ENCODE data around the gene KRTAP5-4. TPM values are rescaled to one million over a fixed set of nuclear protein-coding genes. Genes with fewer than 3 reads are reported as not detected.
A peak's percentile ranks its signal among the peaks of the same experiment; 100 is the strongest.
"Not testable (repeated sequence)": the region's sequence is repeated elsewhere in the genome, so short reads cannot be mapped to it uniquely, and the experiment has no call there.

KRTAP5-4 gene
- total and polyA plus RNA-seq, 4 donors: not detected

DNA sequence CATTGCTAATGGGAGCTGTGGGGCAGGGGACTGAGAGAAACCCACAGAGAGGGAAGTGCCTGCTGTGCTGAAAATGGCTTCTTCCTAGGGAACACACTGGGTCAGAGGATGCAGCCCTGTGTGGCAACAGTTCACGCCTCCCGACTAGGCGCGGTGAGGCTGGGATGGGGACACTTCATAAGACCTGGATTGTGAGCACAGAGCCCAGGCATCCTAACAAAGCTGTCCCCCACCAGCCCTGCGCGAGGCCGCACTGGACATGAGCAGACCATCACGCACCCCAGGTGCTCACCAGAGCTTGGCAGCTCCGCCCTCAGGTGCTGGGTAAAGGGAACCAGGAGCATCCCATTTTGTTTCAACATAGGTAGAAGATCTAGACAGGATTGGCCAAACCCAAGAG is 1.8 kb upstream of the KRTAP5-4 start:
- intact Hi-C loops (cut with DNase I): no loop called here
- 76 to 82% methylated on average over 9 of the region's 9 CpGs for WGBS, 2 donors
- no peak for ATAC-seq (ENCODE audit: low FRiP score)
- DNase-seq: no peak
- H3K4me1 ChIP-seq (ENCODE audit: control insufficient read depth in 1 of 2, insufficient read depth in 2 of 2, low read length in 2 of 2): no peaks in the 10 kb centered on the region
- H3K27me3 ChIP-seq (ENCODE audit: control insufficient read depth in 1 of 2, insufficient read depth in 2 of 2, low read length in 1 of 2): no peaks in the 10 kb centered on the region
- H3K9me3 ChIP-seq (ENCODE audit: control insufficient read depth, low read length): no peaks in the 10 kb centered on the region
- no peaks in the 10 kb centered on the region for H3K36me3 ChIP-seq (ENCODE audit: control insufficient read depth in 1 of 2, insufficient read depth in 2 of 2, low read length in 1 of 2)
- H3K27ac ChIP-seq (ENCODE audit: low read depth in 1 of 2, low read length in 2 of 2): no peak overlapping the region
- no peak overlapping the region for H3K4me3 ChIP-seq (ENCODE audit: low read length in 2 of 2)

DNA sequence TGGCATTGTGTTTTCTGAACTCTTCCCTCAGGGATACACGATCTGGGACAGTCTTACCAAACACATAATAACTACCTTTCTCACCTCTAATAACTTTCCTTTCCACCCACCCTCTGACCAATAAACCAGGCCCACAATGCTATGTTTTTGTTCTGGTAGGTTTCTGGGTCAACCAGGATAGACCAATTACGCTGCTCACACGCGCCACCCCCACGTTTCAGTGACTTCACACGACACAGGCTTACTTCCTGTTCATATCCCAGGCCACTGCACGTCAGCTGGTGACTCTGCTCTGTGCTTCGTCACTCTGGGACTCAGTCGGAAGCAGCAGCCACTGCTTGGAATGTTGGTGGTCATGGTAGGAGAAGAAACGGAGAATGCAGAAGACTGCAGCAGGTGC is 2.5 kb downstream of the KRTAP5-4 start:
- Histone ChIP-seq H3K9me3 (ENCODE audit: control insufficient read depth, low read length) (peaks cover 1% of the 10 kb centered on the region), H3K27ac (ENCODE audit: low read depth in 1 of 2, low read length in 2 of 2) (no peak overlapping the region), H3K4me3 (ENCODE audit: low read length in 2 of 2) (no peak overlapping the region), H3K4me1 (ENCODE audit: control insufficient read depth in 1 of 2, insufficient read depth in 2 of 2, low read length in 2 of 2) (no peaks in the 10 kb centered on the region), H3K36me3 (ENCODE audit: control insufficient read depth in 1 of 2, insufficient read depth in 2 of 2, low read length in 1 of 2) (no peaks in the 10 kb centered on the region), H3K27me3 (ENCODE audit: control insufficient read depth in 1 of 2, insufficient read depth in 2 of 2, low read length in 1 of 2) (no peaks in the 10 kb centered on the region)
- 32 to 42% methylated on average over 10 of the region's 10 CpGs for WGBS, 2 donors
- DNase-seq (no peak), ATAC-seq (ENCODE audit: low FRiP score) (no peak)
- intact Hi-C loops (cut with DNase I): no loop called here

- no peak overlapping the region for H3K4me3 ChIP-seq (ENCODE audit: low read length in 2 of 2)
- H3K4me1 ChIP-seq (ENCODE audit: control insufficient read depth in 1 of 2, insufficient read depth in 2 of 2, low read length in 2 of 2): no peaks in the 10 kb centered on the region
- WGBS, 2 donors: 78 to 82% methylated on average over 10 of the region's 10 CpGs
- H3K36me3 ChIP-seq (ENCODE audit: control insufficient read depth in 1 of 2, insufficient read depth in 2 of 2, low read length in 1 of 2): no peaks in the 10 kb centered on the region
- intact Hi-C loops (cut with DNase I): no loop called here
- DNase-seq (no peak), ATAC-seq (ENCODE audit: low FRiP score) (no peak)
- H3K9me3 ChIP-seq (ENCODE audit: control insufficient read depth, low read length): peaks cover 1% of the 10 kb centered on the region
- no peaks in the 10 kb centered on the region for H3K27me3 ChIP-seq (ENCODE audit: control insufficient read depth in 1 of 2, insufficient read depth in 2 of 2, low read length in 1 of 2)
- H3K27ac ChIP-seq (ENCODE audit: low read depth in 1 of 2, low read length in 2 of 2): no peak overlapping the region
Measured at GRCh38 chr11:1618231-1618630, 3.7 kb downstream of the KRTAP5-4 start.

GRCh38 chr11:1608363-1608762 is 13.6 kb downstream of the KRTAP5-4 start, which contains the start of gene KRTAP5-3:
TSS of gene KRTAP5-3 (minus strand) at chr11:1608463. CDS start at chr11:1608385, 78 bp downstream.
- H3K27me3 ChIP-seq (ENCODE audit: control insufficient read depth in 1 of 2, insufficient read depth in 2 of 2, low read length in 1 of 2): no peaks in the 10 kb centered on the region
- WGBS, 2 donors: 77 to 78% methylated on average over 4 of the region's 4 CpGs
- H3K9me3 ChIP-seq (ENCODE audit: control insufficient read depth, low read length): no peaks in the 10 kb centered on the region
- ATAC-seq (ENCODE audit: low FRiP score): no peak
- intact Hi-C loops (cut with DNase I): no loop called here
- no peaks in the 10 kb centered on the region for H3K4me1 ChIP-seq (ENCODE audit: control insufficient read depth in 1 of 2, insufficient read depth in 2 of 2, low read length in 2 of 2)
- H3K27ac ChIP-seq (ENCODE audit: low read depth in 1 of 2, low read length in 2 of 2): no peak within 1 kb of the TSS
- DNase-seq: no peak
- H3K36me3 ChIP-seq (ENCODE audit: control insufficient read depth in 1 of 2, insufficient read depth in 2 of 2, low read length in 1 of 2): no peaks in the 10 kb centered on the region
- H3K4me3 ChIP-seq (ENCODE audit: low read length in 2 of 2): no peak within 1 kb of the TSS

DNA sequence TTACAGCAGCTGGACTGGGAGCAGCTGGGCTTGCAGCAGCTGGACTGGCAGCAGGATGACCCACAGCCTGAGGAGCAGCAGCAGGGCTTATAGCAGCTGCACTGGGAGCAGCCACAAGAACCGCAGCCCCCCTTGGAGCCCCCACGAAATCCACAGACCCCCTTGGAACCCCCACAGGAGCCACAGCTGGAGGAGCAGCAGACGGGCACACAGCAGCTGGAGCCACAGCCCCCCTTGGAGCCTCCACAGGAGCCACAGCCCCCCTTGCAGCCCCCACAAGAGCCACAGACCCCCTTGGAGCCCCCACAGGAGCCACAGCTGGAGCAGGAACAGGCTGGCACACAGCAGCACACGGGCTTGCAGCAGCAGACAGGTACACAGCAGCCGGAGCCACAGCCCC is 14.0 kb downstream of the KRTAP5-4 start:
- H3K9me3 ChIP-seq (ENCODE audit: control insufficient read depth, low read length); DNase-seq; H3K4me3 ChIP-seq (ENCODE audit: low read length in 2 of 2); H3K27ac ChIP-seq (ENCODE audit: low read depth in 1 of 2, low read length in 2 of 2); ATAC-seq (ENCODE audit: low FRiP score); H3K36me3 ChIP-seq (ENCODE audit: control insufficient read depth in 1 of 2, insufficient read depth in 2 of 2, low read length in 1 of 2); intact Hi-C loops (cut with DNase I); H3K27me3 ChIP-seq (ENCODE audit: control insufficient read depth in 1 of 2, insufficient read depth in 2 of 2, low read length in 1 of 2); H3K4me1 ChIP-seq (ENCODE audit: control insufficient read depth in 1 of 2, insufficient read depth in 2 of 2, low read length in 2 of 2): not testable (repeated sequence)
- WGBS, 2 donors: 55 to 57% methylated on average over 5 of the region's 5 CpGs

DNA sequence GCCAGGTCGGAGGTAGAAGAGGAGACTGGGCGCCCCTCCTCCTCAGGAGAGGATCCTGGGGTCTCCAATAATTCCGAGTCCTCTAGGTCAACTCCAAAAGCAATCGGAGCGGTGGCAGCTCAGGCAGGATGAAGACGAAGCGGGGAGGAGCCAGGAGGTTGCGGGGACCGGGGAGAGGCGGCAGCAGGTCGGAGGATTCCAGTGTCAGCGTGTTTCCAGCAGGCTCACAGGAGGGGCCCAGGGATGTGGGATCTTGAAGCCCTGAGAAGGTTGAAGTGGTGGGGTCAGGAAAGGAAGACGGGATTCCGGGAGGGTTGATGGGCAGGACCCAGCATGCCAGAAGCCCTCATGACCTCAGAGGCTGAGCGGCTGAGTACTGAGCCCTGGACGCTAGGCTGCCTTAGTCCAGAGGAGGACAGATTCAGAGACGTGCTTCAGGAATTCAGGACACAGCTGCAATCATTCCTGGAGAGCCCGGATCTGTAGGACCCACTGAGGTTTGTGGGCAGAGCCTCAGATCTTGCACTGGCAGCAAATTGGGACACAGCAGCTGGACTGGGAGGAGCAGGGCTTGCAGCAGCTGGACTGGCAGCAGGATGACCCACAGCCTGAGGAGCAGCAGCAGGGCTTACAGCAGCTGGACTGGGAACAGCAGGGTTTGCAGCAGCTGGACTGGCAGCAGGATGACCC is 14.6 kb downstream of the KRTAP5-4 start:
- H3K36me3 ChIP-seq (ENCODE audit: control insufficient read depth in 1 of 2, insufficient read depth in 2 of 2, low read length in 1 of 2); H3K9me3 ChIP-seq (ENCODE audit: control insufficient read depth, low read length); H3K27me3 ChIP-seq (ENCODE audit: control insufficient read depth in 1 of 2, insufficient read depth in 2 of 2, low read length in 1 of 2); H3K27ac ChIP-seq (ENCODE audit: low read depth in 1 of 2, low read length in 2 of 2); H3K4me3 ChIP-seq (ENCODE audit: low read length in 2 of 2); intact Hi-C loops (cut with DNase I); H3K4me1 ChIP-seq (ENCODE audit: control insufficient read depth in 1 of 2, insufficient read depth in 2 of 2, low read length in 2 of 2); DNase-seq: not testable (repeated sequence)
- 35 to 44% methylated on average over 18 of the region's 18 CpGs for WGBS, 2 donors
- peak; percentile 36 for ATAC-seq (ENCODE audit: low FRiP score)

- H3K27ac ChIP-seq (ENCODE audit: low read depth in 1 of 2, low read length in 2 of 2); H3K27me3 ChIP-seq (ENCODE audit: control insufficient read depth in 1 of 2, insufficient read depth in 2 of 2, low read length in 1 of 2); H3K9me3 ChIP-seq (ENCODE audit: control insufficient read depth, low read length); intact Hi-C loops (cut with DNase I); H3K36me3 ChIP-seq (ENCODE audit: control insufficient read depth in 1 of 2, insufficient read depth in 2 of 2, low read length in 1 of 2); H3K4me3 ChIP-seq (ENCODE audit: low read length in 2 of 2); H3K4me1 ChIP-seq (ENCODE audit: control insufficient read depth in 1 of 2, insufficient read depth in 2 of 2, low read length in 2 of 2); DNase-seq; ATAC-seq (ENCODE audit: low FRiP score): not testable (repeated sequence)
- WGBS, 2 donors: 82 to 89% methylated on average over 13 of the region's 13 CpGs
Measured at GRCh38 chr11:1605923-1606322, 16.0 kb downstream of the KRTAP5-4 start.

DNA sequence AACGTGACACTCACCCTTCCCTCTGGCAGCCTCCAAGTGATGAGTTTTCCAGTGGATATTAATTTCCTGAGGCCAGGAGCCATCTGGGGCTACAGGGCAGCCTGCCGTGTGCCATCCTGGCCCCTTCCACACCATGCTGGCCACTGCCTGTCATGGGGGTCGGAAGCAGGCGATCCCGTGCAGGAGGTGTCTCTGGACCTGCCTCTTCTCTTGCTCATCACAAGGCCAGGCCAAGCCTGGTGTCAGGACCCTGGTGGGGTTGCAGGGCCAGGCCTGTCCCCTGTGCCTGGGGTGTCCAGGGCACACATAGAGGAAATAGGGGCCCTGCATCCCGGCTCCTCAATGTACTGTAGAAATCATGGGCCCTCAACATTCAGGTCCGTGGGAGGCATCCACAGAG is 17.2 kb downstream of the KRTAP5-4 start:
- DNase-seq: no peak
- Histone ChIP-seq H3K4me3 (ENCODE audit: low read length in 2 of 2) (no peak overlapping the region), H3K36me3 (ENCODE audit: control insufficient read depth in 1 of 2, insufficient read depth in 2 of 2, low read length in 1 of 2) (no peaks in the 10 kb centered on the region), H3K27me3 (ENCODE audit: control insufficient read depth in 1 of 2, insufficient read depth in 2 of 2, low read length in 1 of 2) (no peaks in the 10 kb centered on the region), H3K4me1 (ENCODE audit: control insufficient read depth in 1 of 2, insufficient read depth in 2 of 2, low read length in 2 of 2) (no peaks in the 10 kb centered on the region), H3K27ac (ENCODE audit: low read depth in 1 of 2, low read length in 2 of 2) (no peak overlapping the region), H3K9me3 (ENCODE audit: control insufficient read depth, low read length) (no peaks in the 10 kb centered on the region)
- 86 to 87% methylated on average over 7 of the region's 7 CpGs for WGBS, 2 donors
- ATAC-seq (ENCODE audit: low FRiP score): no peak
- intact Hi-C loops (cut with DNase I): no loop called here

DNA sequence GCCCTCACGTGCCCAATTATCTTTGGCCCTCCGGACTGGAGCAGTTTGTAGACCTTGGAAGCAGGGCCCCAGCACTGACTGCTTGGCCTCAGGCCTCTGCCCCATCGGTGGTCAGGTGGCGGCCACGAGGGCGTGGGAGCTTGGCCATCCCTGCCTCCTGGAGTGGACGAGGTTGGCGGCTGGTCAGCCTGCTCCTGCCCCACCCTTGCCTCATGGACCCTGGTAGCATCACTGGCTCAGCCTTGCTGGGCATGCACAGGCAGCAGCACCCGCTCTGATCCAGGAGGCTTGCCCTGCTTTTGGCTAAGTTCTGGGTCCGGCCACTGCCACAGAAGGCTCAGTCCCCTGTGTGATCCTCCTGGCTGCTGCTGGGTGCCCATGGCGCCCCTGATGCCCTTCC is 17.8 kb downstream of the KRTAP5-4 start:
- no peaks in the 10 kb centered on the region for H3K27me3 ChIP-seq (ENCODE audit: control insufficient read depth in 1 of 2, insufficient read depth in 2 of 2, low read length in 1 of 2)
- DNase-seq (no peak), ATAC-seq (ENCODE audit: low FRiP score) (no peak)
- intact Hi-C loops (cut with DNase I): no loop called here
- WGBS, 2 donors: 89 to 90% methylated on average over 11 of the region's 11 CpGs
- H3K36me3 ChIP-seq (ENCODE audit: control insufficient read depth in 1 of 2, insufficient read depth in 2 of 2, low read length in 1 of 2): no peaks in the 10 kb centered on the region
- no peak overlapping the region for H3K4me3 ChIP-seq (ENCODE audit: low read length in 2 of 2)
- no peaks in the 10 kb centered on the region for H3K9me3 ChIP-seq (ENCODE audit: control insufficient read depth, low read length)
- no peaks in the 10 kb centered on the region for H3K4me1 ChIP-seq (ENCODE audit: control insufficient read depth in 1 of 2, insufficient read depth in 2 of 2, low read length in 2 of 2)
- no peak overlapping the region for H3K27ac ChIP-seq (ENCODE audit: low read depth in 1 of 2, low read length in 2 of 2)

Measured in aorta (tissue), 5 donors.